Right lobe of liver (tissue), 6 donors: ENCODE data around the gene METRNL. TPM values are rescaled to one million over a fixed set of nuclear protein-coding genes. Genes with fewer than 3 reads are reported as not detected.

Experiments used
- ATAC-seq, 4 donors: fragments of 200-7000 bp; cut with Tn5 transposase; one replicate each; pipeline ENCODE4 v1.9.1; 2020; ENCODE audit warnings: mild to moderate bottlenecking in 4 of 4, moderate library complexity in 4 of 4
- DNase-seq, 3 donors: peaks; one replicate each; pipeline ENCODE4 v3.0.0-alpha.2; 2020
- H3K27ac ChIP-seq, 3 donors: fragments of 200-600 bp; one replicate each; pipeline ENCODE4 v1.8.0; 2022
- H3K27me3 ChIP-seq, 2 donors: fragments of 200-600 bp; one replicate each; pipeline ENCODE4 v1.8.0; 2022
- H3K36me3 ChIP-seq, 4 donors: fragments of 200-600 bp; sonication (generic) in 1 of 4; one replicate each; pipeline versions ENCODE4 v1.5.1 to v1.8.0; 2017 to 2022; ENCODE audit warnings: control low read depth in 1 of 4
- H3K4me1 ChIP-seq, 4 donors: fragments of 200-600 bp; sonication (generic) in 1 of 4; one replicate each; pipeline versions ENCODE4 v1.5.1 to v1.8.0; 2017 to 2022; ENCODE audit warnings: control low read depth in 1 of 4
- H3K4me3 ChIP-seq, 3 donors: fragments of 200-600 bp; one replicate each; pipeline ENCODE4 v1.8.0; 2022
- H3K9me3 ChIP-seq, 4 donors: fragments of 200-600 bp; sonication (generic) in 1 of 4; one replicate each; pipeline versions ENCODE4 v1.5.1 to v1.8.0; 2017 to 2022; ENCODE audit warnings: control low read depth in 1 of 4
- POLR2A ChIP-seq: fragments of 450-650 bp; IDR thresholded peaks from one replicate; pipeline ENCODE4 v1.6.1; 2017; ENCODE audit warnings: antibody characterized with exemption, mild to moderate bottlenecking
- WGBS: methylation state at CpG from one replicate; pipeline ENCODE4 v1.1.6; 2018; ENCODE audit warnings: low coverage, low lambda C conversion rate; ENCODE audit not compliant: insufficient coverage; ENCODE audit errors: missing lambda C conversion rate; 5-methylcytosine and 5-hydroxymethylcytosine counted together
- intact Hi-C, 2 donors: fragments of 100-400 bp; cut with DNase I; formaldehyde crosslinking; loops; one replicate each; pipeline versions ENCODE4 v1.11.2 to v1.14.1; 2022
- total RNA-seq, 6 experiments: library from RNA; depleted of rRNA in 2 of 6; stranded (reverse); fragments of >200 nt in 2 of 6; fragmentation: NEBNext Ultra II Directional in 3 of 6; extraction: Animal tissue kit (Norgen Biotek cat#: 25700) in 3 of 6; gene quantifications; one replicate each; pipeline versions ENCODE4 v1.1.0 to v1.2.4, GENCODE V29; 2016 to 2023
- TF ChIP-seq, protein P1 (sequence below), 4 donors: fragments of 200-600 bp in 3 of 4; fragments of 450-650 bp in 1 of 4; IDR thresholded peaks; one replicate each; pipeline versions ENCODE4 v1.5.1 to v1.8.0; 2016 to 2022; ENCODE audit warnings: antibody characterized with exemption in 4 of 4, mild to moderate bottlenecking in 2 of 4
- donor health status: DM: no; HTN: yes; CAD: no.
- donor health status: DM: no; HTN: no; CAD: no.
- donor health status: DM: no; HTN: no; CAD: no.
- donor health status: DM: no; HTN: yes; CAD: no.
- donor health status: DM: no; HTN: yes; CAD: no.

METRNL gene
- total RNA-seq, 6 experiments from 2014 or later = 2.3 to 18.6 (median 5.9) TPM

- Histone ChIP-seq H3K4me3 (no peak overlapping the region), H3K27me3 (no peaks in the 10 kb centered on the region), H3K9me3 (no peaks in the 10 kb centered on the region), H3K27ac (no peak overlapping the region), H3K36me3 (peaks cover 0 to 7% (median 0%) of the 10 kb centered on the region in 4 donors), H3K4me1 (no peaks in the 10 kb centered on the region)
- TF ChIP-seq, protein P1, sequence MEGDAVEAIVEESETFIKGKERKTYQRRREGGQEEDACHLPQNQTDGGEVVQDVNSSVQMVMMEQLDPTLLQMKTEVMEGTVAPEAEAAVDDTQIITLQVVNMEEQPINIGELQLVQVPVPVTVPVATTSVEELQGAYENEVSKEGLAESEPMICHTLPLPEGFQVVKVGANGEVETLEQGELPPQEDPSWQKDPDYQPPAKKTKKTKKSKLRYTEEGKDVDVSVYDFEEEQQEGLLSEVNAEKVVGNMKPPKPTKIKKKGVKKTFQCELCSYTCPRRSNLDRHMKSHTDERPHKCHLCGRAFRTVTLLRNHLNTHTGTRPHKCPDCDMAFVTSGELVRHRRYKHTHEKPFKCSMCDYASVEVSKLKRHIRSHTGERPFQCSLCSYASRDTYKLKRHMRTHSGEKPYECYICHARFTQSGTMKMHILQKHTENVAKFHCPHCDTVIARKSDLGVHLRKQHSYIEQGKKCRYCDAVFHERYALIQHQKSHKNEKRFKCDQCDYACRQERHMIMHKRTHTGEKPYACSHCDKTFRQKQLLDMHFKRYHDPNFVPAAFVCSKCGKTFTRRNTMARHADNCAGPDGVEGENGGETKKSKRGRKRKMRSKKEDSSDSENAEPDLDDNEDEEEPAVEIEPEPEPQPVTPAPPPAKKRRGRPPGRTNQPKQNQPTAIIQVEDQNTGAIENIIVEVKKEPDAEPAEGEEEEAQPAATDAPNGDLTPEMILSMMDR (IDR thresholded peaks at IDR 0.05) = no peak
- TF ChIP-seq POLR2A = no peak
- ATAC-seq = peak in 1 of 4 donors; percentile 15
- intact Hi-C loops = no loop called here
- 71% methylated on average over 16 of the region's 35 CpGs for WGBS
- no peak for DNase-seq
Observed at GRCh38 chr17:83091257-83092141, 12.1 kb downstream of the METRNL start.

DNA sequence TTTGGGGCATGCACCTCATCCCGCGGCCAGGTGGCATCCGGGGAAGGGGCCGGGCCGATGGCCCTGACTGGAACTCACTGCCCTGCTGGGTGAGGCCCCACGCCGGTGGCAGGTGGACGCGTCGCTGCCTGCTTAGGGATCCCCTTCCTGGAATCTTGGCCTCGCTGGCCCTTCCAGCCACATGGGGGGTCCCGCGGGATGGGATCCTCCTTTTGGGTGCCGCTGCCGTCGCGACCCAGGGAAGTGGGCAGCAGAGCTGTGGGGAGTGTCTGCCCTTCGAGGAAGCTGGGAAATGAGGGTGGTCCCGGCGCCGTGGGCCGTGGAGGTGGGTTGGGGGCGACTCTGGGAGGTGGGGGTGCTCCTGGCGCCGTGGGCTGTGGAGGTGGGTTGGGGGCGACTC, 12.8 kb downstream of the METRNL start:
- ATAC-seq = no peak
- 85% methylated on average over 7 of the region's 26 CpGs for WGBS
- Histone ChIP-seq H3K9me3 (no peaks in the 10 kb centered on the region), H3K27me3 (no peaks in the 10 kb centered on the region), H3K27ac (no peak overlapping the region), H3K4me3 (no peak overlapping the region), H3K4me1 (no peaks in the 10 kb centered on the region), H3K36me3 (peaks cover 0 to 7% (median 0%) of the 10 kb centered on the region in 4 donors)
- intact Hi-C loops = no loop called here
- DNase-seq = no peak
- no peak for TF ChIP-seq POLR2A
- TF ChIP-seq, protein P1 (IDR thresholded peaks at IDR 0.05) = no peak

DNA sequence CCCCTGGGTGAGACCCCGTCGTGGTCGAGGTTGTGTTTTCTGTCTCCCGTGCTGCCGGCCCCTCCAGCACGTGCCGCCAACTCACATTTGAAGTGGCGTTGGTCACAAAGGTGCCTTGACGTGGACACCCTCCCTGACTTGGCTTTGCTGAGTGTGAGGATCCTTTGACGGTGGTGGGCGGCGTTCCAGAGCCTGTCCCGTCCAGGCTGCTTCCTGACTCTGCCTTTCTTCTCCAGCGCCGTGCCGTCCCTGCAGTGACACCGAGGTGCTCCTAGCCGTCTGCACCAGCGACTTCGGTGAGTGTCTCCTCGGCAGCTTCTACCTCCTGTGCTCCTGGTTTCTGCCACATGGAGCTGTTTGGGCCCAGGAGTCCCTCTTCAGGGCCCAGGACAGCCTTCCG, 13.5 kb downstream of the METRNL start:
- Histone ChIP-seq H3K4me3 (no peak overlapping the region), H3K27ac (no peak overlapping the region), H3K9me3 (no peaks in the 10 kb centered on the region), H3K27me3 (no peaks in the 10 kb centered on the region), H3K4me1 (no peaks in the 10 kb centered on the region), H3K36me3 (peaks cover 0 to 7% (median 0%) of the 10 kb centered on the region in 4 donors)
- WGBS = 77% methylated on average over 3 of the region's 22 CpGs
- DNase-seq (no peak), ATAC-seq (no peak)
- no peak for TF ChIP-seq POLR2A
- TF ChIP-seq, protein P1 (IDR thresholded peaks at IDR 0.05) = no peak
- intact Hi-C loops = no loop called here

DNA sequence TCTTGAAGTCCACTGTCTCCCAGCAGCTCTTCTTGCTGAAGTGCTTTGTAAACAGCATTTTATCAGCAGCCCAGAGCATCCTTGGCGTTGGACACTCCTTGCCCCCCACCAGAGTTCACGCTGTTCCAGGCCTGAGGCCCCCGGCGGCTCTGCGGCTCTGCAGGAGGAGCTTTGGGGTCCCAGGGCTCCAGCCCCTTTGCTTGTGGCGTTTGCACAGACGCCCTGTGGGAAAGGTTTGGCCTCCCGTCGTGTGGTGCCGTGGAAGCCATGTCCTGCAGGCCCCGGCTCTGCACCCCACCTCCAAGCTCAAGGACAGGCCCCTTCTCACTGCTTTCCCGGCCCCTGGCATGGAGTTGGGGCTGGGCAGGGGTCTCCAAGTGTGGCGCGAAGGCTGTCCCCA, 14.1 kb downstream of the METRNL start:
- Histone ChIP-seq H3K9me3 (no peaks in the 10 kb centered on the region), H3K27ac (no peak overlapping the region), H3K4me3 (no peak overlapping the region), H3K27me3 (no peaks in the 10 kb centered on the region), H3K36me3 (peaks cover 0 to 7% (median 0%) of the 10 kb centered on the region in 4 donors), H3K4me1 (no peaks in the 10 kb centered on the region)
- no peak for DNase-seq
- no peak for ATAC-seq
- TF ChIP-seq, protein P1 (IDR thresholded peaks at IDR 0.05) = no peak
- intact Hi-C loops = no loop called here
- 87% methylated on average over 3 of the region's 14 CpGs for WGBS
